ENCODE measurements around the gene RASSF8.

The RASSF8 gene

GRCh38 chr12:26043135-26044006 lies 84.9 kb downstream of the RASSF8 start:
- Mint-ChIP-seq H3K27ac (peak overlapping the region in 2 of 3 experiments; percentile 1 to 79), H3K27me3 (ENCODE audit: low read depth) (no peaks in the 10 kb centered on the region), H3K36me3 (ENCODE audit: low read depth) (no peaks in the 10 kb centered on the region), H3K4me1 (peaks cover 41% of the 10 kb centered on the region), H3K9me3 (no peaks in the 10 kb centered on the region), H3K4me3 (no peak overlapping the region)
- TF ChIP-seq CTCF (IDR thresholded peaks at IDR 0.05; ENCODE audit: unreplicated experiment in 3 of 3) = no peak

GRCh38 chr12:26044007-26044394 lies 85.5 kb downstream of the RASSF8 start:
- H3K9me3 Mint-ChIP-seq = no peaks in the 10 kb centered on the region
- peaks cover 40% of the 10 kb centered on the region for H3K4me1 Mint-ChIP-seq
- H3K4me3 Mint-ChIP-seq = no peak overlapping the region
- H3K36me3 Mint-ChIP-seq (ENCODE audit: low read depth) = no peaks in the 10 kb centered on the region
- peak overlapping the region in 1 of 3 experiments; percentile 79 for H3K27ac Mint-ChIP-seq
- TF ChIP-seq CTCF (IDR thresholded peaks at IDR 0.05; ENCODE audit: unreplicated experiment in 3 of 3) = no peak
- no peaks in the 10 kb centered on the region for H3K27me3 Mint-ChIP-seq (ENCODE audit: low read depth)

- Mint-ChIP-seq H3K9me3 (no peaks in the 10 kb centered on the region), H3K4me3 (no peak overlapping the region), H3K36me3 (ENCODE audit: low read depth) (no peaks in the 10 kb centered on the region), H3K4me1 (peaks cover 36% of the 10 kb centered on the region), H3K27ac (peak overlapping the region in 1 of 3 experiments; percentile 79), H3K27me3 (ENCODE audit: low read depth) (no peaks in the 10 kb centered on the region)
- no peak for TF ChIP-seq CTCF (IDR thresholded peaks at IDR 0.05; ENCODE audit: unreplicated experiment in 3 of 3)
These were observed 86.1 kb downstream of the RASSF8 start for GRCh38 chr12:26044592-26044991.

GRCh38 chr12:26046203-26046602 lies 87.7 kb downstream of the RASSF8 start:
- H3K27me3 Mint-ChIP-seq (ENCODE audit: low read depth) = no peaks in the 10 kb centered on the region
- H3K9me3 Mint-ChIP-seq = no peaks in the 10 kb centered on the region
- H3K36me3 Mint-ChIP-seq (ENCODE audit: low read depth) = no peaks in the 10 kb centered on the region
- TF ChIP-seq CTCF (IDR thresholded peaks at IDR 0.05; ENCODE audit: unreplicated experiment in 3 of 3) = no peak
- no peak overlapping the region for H3K4me3 Mint-ChIP-seq
- H3K4me1 Mint-ChIP-seq = peaks cover 36% of the 10 kb centered on the region
- H3K27ac Mint-ChIP-seq = no peak overlapping the region

- no peaks in the 10 kb centered on the region for H3K27me3 Mint-ChIP-seq (ENCODE audit: low read depth)
- H3K36me3 Mint-ChIP-seq (ENCODE audit: low read depth) = no peaks in the 10 kb centered on the region
- no peaks in the 10 kb centered on the region for H3K9me3 Mint-ChIP-seq
- H3K27ac Mint-ChIP-seq = peak overlapping the region in 1 of 3 experiments; percentile 33
- no peak overlapping the region for H3K4me3 Mint-ChIP-seq
- H3K4me1 Mint-ChIP-seq = peaks cover 36% of the 10 kb centered on the region
- TF ChIP-seq CTCF (IDR thresholded peaks at IDR 0.05; ENCODE audit: unreplicated experiment in 3 of 3) = no peak
These were observed 88.4 kb downstream of the RASSF8 start for GRCh38 chr12:26046906-26047305.

All from nephron (organoid).